Measurements from ENCODE around the gene SGF29.
"Not testable (repeated sequence)": the region's sequence is repeated elsewhere in the genome, so short reads cannot be mapped to it uniquely, and the experiment has no call there.

SGF29 gene

DNA sequence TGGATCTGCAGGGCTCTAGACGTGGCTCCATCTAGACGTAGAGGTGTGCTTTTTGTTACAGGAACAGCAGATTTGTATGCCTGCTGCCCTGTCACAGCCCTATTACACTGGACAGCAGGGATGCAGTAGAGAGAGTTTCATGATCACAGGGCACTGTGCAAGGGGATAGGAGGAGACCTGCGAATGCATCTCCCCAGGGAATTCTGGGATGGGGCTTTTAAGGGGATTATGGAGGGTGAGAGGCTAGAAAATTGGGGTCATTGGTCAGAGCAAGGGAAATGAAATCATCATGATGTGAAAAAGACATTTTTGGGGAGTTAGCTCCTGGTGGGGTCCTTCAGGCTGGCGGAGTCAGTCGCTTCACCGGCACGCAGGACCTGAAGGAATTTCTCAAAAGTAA is 11.1 kb upstream of the SGF29 start:
- no peak overlapping the region for H2AFZ ChIP-seq (ENCODE audit: low read depth, low read length, severe bottlenecking)
- no peaks in the 10 kb centered on the region for H3K9me2 ChIP-seq (replicated peaks; ENCODE audit: insufficient read depth, low read length)
- H3K9ac ChIP-seq (ENCODE audit: low read length), result no peak overlapping the region
- H3K4me3 ChIP-seq (ENCODE audit: insufficient read depth, low read length, poor library complexity, severe bottlenecking), result no peak overlapping the region
- H3K27ac ChIP-seq (ENCODE audit: low read depth, low read length), result no peak overlapping the region
- H3K4me2 ChIP-seq (ENCODE audit: low read depth, low read length, poor library complexity, severe bottlenecking), result no peak overlapping the region
- no peaks in the 10 kb centered on the region for H3K9me3 ChIP-seq (ENCODE audit: insufficient read depth, low read length)
- no peaks in the 10 kb centered on the region for H4K20me1 ChIP-seq (ENCODE audit: low read depth, low read length)
- H3K79me2 ChIP-seq (ENCODE audit: insufficient read depth, low read length), result no peaks in the 10 kb centered on the region
- H3K27me3 ChIP-seq (ENCODE audit: low read length), result no peaks in the 10 kb centered on the region
- TF ChIP-seq EZH2phosphoT487 (conservative IDR thresholded peaks at IDR 0.05; ENCODE audit: low read length) (no peak), CTCF (IDR thresholded peaks at IDR 0.05; ENCODE audit: insufficient read depth, low read length, poor library complexity, severe bottlenecking) (no peak)
- no peaks in the 10 kb centered on the region for H3K36me3 ChIP-seq (ENCODE audit: low read length)
- H3F3A ChIP-seq (ENCODE audit: insufficient read depth), result no peaks in the 10 kb centered on the region

DNA sequence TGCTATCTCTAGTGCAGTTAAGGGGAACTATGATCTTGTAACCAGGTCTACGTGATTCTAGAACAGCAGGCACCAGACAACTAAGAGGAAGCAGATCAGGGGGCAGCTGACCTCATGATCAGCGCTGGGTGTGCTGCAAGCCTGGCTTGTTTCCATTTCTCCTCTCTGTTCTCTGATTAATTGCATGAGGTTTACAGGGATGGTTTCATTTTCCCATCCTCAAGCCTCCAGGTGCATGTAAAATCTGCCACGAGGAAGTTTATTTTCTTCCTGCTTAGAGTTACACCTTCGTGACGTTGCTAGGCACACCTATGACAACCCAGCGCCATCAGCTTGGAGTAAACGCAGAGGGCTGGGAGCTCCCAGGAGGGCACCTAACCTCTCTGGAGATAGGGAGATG is 10.6 kb upstream of the SGF29 start:
- no peak overlapping the region for H3K4me3 ChIP-seq (ENCODE audit: insufficient read depth, low read length, poor library complexity, severe bottlenecking)
- no peaks in the 10 kb centered on the region for H3K9me3 ChIP-seq (ENCODE audit: insufficient read depth, low read length)
- H3F3A ChIP-seq (ENCODE audit: insufficient read depth), result no peaks in the 10 kb centered on the region
- no peaks in the 10 kb centered on the region for H4K20me1 ChIP-seq (ENCODE audit: low read depth, low read length)
- H3K27ac ChIP-seq (ENCODE audit: low read depth, low read length), result no peak overlapping the region
- no peaks in the 10 kb centered on the region for H3K9me2 ChIP-seq (replicated peaks; ENCODE audit: insufficient read depth, low read length)
- TF ChIP-seq CTCF (IDR thresholded peaks at IDR 0.05; ENCODE audit: insufficient read depth, low read length, poor library complexity, severe bottlenecking) (no peak), EZH2phosphoT487 (conservative IDR thresholded peaks at IDR 0.05; ENCODE audit: low read length) (no peak)
- H3K9ac ChIP-seq (ENCODE audit: low read length), result no peak overlapping the region
- H3K36me3 ChIP-seq (ENCODE audit: low read length), result no peaks in the 10 kb centered on the region
- H2AFZ ChIP-seq (ENCODE audit: low read depth, low read length, severe bottlenecking), result no peak overlapping the region
- H3K27me3 ChIP-seq (ENCODE audit: low read length), result no peaks in the 10 kb centered on the region
- no peak overlapping the region for H3K4me2 ChIP-seq (ENCODE audit: low read depth, low read length, poor library complexity, severe bottlenecking)
- H3K79me2 ChIP-seq (ENCODE audit: insufficient read depth, low read length), result no peaks in the 10 kb centered on the region

GRCh38 chr16:28544998-28545397 is 8.7 kb upstream of the SGF29 start:
- Histone ChIP-seq H3K27ac (ENCODE audit: low read depth, low read length) (no peak overlapping the region), H3K9ac (ENCODE audit: low read length) (no peak overlapping the region), H4K20me1 (ENCODE audit: low read depth, low read length) (no peaks in the 10 kb centered on the region), H3F3A (ENCODE audit: insufficient read depth) (no peaks in the 10 kb centered on the region), H3K4me2 (ENCODE audit: low read depth, low read length, poor library complexity, severe bottlenecking) (no peak overlapping the region), H2AFZ (ENCODE audit: low read depth, low read length, severe bottlenecking) (no peak overlapping the region), H3K79me2 (ENCODE audit: insufficient read depth, low read length) (no peaks in the 10 kb centered on the region), H3K9me3 (ENCODE audit: insufficient read depth, low read length) (no peaks in the 10 kb centered on the region), H3K27me3 (ENCODE audit: low read length) (no peaks in the 10 kb centered on the region), H3K36me3 (ENCODE audit: low read length) (no peaks in the 10 kb centered on the region), H3K4me3 (ENCODE audit: insufficient read depth, low read length, poor library complexity, severe bottlenecking) (no peak overlapping the region), H3K9me2 (replicated peaks; ENCODE audit: insufficient read depth, low read length) (no peaks in the 10 kb centered on the region)
- no peak for TF ChIP-seq EZH2phosphoT487 (conservative IDR thresholded peaks at IDR 0.05; ENCODE audit: low read length)

GRCh38 chr16:28545964-28546363 is 7.8 kb upstream of the SGF29 start:
- H3K27ac ChIP-seq (ENCODE audit: low read depth, low read length); H3K79me2 ChIP-seq (ENCODE audit: insufficient read depth, low read length); H3K27me3 ChIP-seq (ENCODE audit: low read length); H4K20me1 ChIP-seq (ENCODE audit: low read depth, low read length); H2AFZ ChIP-seq (ENCODE audit: low read depth, low read length, severe bottlenecking); H3K36me3 ChIP-seq (ENCODE audit: low read length); H3K9me2 ChIP-seq (replicated peaks; ENCODE audit: insufficient read depth, low read length); H3F3A ChIP-seq (ENCODE audit: insufficient read depth); H3K4me3 ChIP-seq (ENCODE audit: insufficient read depth, low read length, poor library complexity, severe bottlenecking); H3K4me2 ChIP-seq (ENCODE audit: low read depth, low read length, poor library complexity, severe bottlenecking); H3K9ac ChIP-seq (ENCODE audit: low read length); H3K9me3 ChIP-seq (ENCODE audit: insufficient read depth, low read length): not testable (repeated sequence)

Measured in SU-DHL-6 (cell line).